GM23338 (cell line): ENCODE measurements around the gene BMX. TPM values are rescaled to one million over a fixed set of nuclear protein-coding genes. Genes with fewer than 3 reads are reported as not detected.

ENCODE experiments used
- ATAC-seq: fragments of 200-7000 bp; cut with Tn5 transposase; 3 replicates; pipeline ENCODE4 v1.9.1; 2020
- DNase-seq: peaks from one replicate; pipeline ENCODE4 v3.0.0-alpha.2; 2015; ENCODE audit warnings: low spot score
- H2AFZ ChIP-seq: fragments of 200-600 bp; sonication (generic); 2 replicates; pipeline ENCODE4 v1.8.0; 2016; ENCODE audit warnings: antibody characterized with exemption, mild to moderate bottlenecking, moderate library complexity
- H3F3A ChIP-seq: fragments of 200-600 bp; sonication (generic); replicated peaks from 2 replicates; pipeline ENCODE4 v1.8.0; 2017; ENCODE audit warnings: antibody characterized with exemption, mixed run types, low read depth
- H3K27ac ChIP-seq: fragments of 200-600 bp; sonication (generic); 2 replicates; pipeline ENCODE4 v1.6.1; 2016; ENCODE audit warnings: low read depth
- H3K27me3 ChIP-seq: fragments of 200-600 bp; sonication (generic); 2 replicates; pipeline ENCODE4 v1.8.0; 2016; ENCODE audit warnings: mild to moderate bottlenecking, mixed run types, moderate library complexity; ENCODE audit not compliant: insufficient read depth
- H3K36me3 ChIP-seq: fragments of 200-600 bp; sonication (generic); 2 replicates; pipeline ENCODE4 v1.8.0; 2016; ENCODE audit warnings: mild to moderate bottlenecking; ENCODE audit not compliant: insufficient read depth
- H3K4me1 ChIP-seq: fragments of 200-600 bp; sonication (generic); 2 replicates; pipeline ENCODE4 v1.8.0; 2016; ENCODE audit warnings: mild to moderate bottlenecking, moderate library complexity; ENCODE audit not compliant: insufficient read depth
- H3K4me2 ChIP-seq: fragments of 200-600 bp; sonication (generic); 2 replicates; pipeline ENCODE4 v1.7.1; 2017; ENCODE audit warnings: mixed run types
- H3K4me3 ChIP-seq: fragments of 200-600 bp; sonication (generic); 2 replicates; pipeline ENCODE4 v1.6.1; 2016; ENCODE audit warnings: mixed run types
- H3K79me2 ChIP-seq: fragments of 200-600 bp; sonication (generic); replicated peaks from 2 replicates; pipeline ENCODE4 v1.8.0; 2017; ENCODE audit warnings: mild to moderate bottlenecking; ENCODE audit not compliant: insufficient read depth
- H3K9me2 ChIP-seq: fragments of 200-600 bp; sonication (generic); 2 replicates; pipeline ENCODE4 v1.8.0; 2017; ENCODE audit not compliant: insufficient read depth
- H4K20me1 ChIP-seq: fragments of 200-600 bp; sonication (generic); replicated peaks from 2 replicates; pipeline ENCODE4 v1.8.0; 2017; ENCODE audit warnings: mild to moderate bottlenecking; ENCODE audit not compliant: insufficient read depth
- H3K27ac Mint-ChIP-seq: 2 replicates; pipeline ENCODE4 v1.8.0; 2020; ENCODE audit warnings: inconsistent platforms, mild to moderate bottlenecking, moderate library complexity, mixed read lengths
- H3K27me3 Mint-ChIP-seq: 3 replicates; pipeline ENCODE4 v1.8.0; 2022; ENCODE audit warnings: low read depth, mild to moderate bottlenecking, moderate library complexity, mixed read lengths, inconsistent platforms; ENCODE audit not compliant: insufficient read depth, poor library complexity
- H3K36me3 Mint-ChIP-seq: 3 replicates; pipeline ENCODE4 v1.8.0; 2021; ENCODE audit warnings: low read depth, mild to moderate bottlenecking, inconsistent platforms, moderate library complexity, mixed read lengths
- H3K4me1 Mint-ChIP-seq: 3 replicates; pipeline ENCODE4 v1.8.0; 2020; ENCODE audit warnings: mild to moderate bottlenecking, inconsistent platforms, mixed read lengths
- H3K4me3 Mint-ChIP-seq: 3 replicates; pipeline ENCODE4 v1.8.0; 2021; ENCODE audit warnings: moderate library complexity, mild to moderate bottlenecking, inconsistent platforms, mixed read lengths
- H3K9me3 Mint-ChIP-seq: 3 replicates; pipeline ENCODE4 v1.8.0; 2020; ENCODE audit warnings: moderate library complexity, mild to moderate bottlenecking, inconsistent platforms, mixed read lengths
- CREB1 ChIP-seq: fragments of 250-450 bp; sonication (Bioruptor Pico); IDR thresholded peaks from 2 replicates; pipeline ENCODE4 v1.5.0; 2020; ENCODE audit warnings: low read depth, mild to moderate bottlenecking, moderate library complexity
- EZH2 ChIP-seq: fragments of 200-600 bp; sonication (generic); IDR thresholded peaks from one replicate; pipeline ENCODE4 v1.8.0; 2017; ENCODE audit warnings: antibody characterized with exemption, mild to moderate bottlenecking, low read depth; ENCODE audit not compliant: unreplicated experiment
- EZH2phosphoT487 ChIP-seq: fragments of 200-600 bp; sonication (generic); IDR thresholded peaks from one replicate; pipeline ENCODE4 v1.8.1; 2018; ENCODE audit warnings: antibody characterized with exemption; ENCODE audit not compliant: unreplicated experiment
- JUNB ChIP-seq: IDR thresholded peaks from one replicate; pipeline ENCODE4 v1.6.1; 2016; ENCODE audit warnings: antibody characterized with exemption; ENCODE audit not compliant: unreplicated experiment
- NANOG ChIP-seq: IDR thresholded peaks from 2 replicates; pipeline ENCODE4 v1.6.1; 2016; ENCODE audit warnings: antibody characterized with exemption, borderline replicate concordance
- POLR2AphosphoS5 ChIP-seq: IDR thresholded peaks from 2 replicates; pipeline ENCODE4 v1.6.1; 2016; ENCODE audit warnings: antibody characterized with exemption, low read depth
- STAT1 ChIP-seq: IDR thresholded peaks from one replicate; pipeline ENCODE4 v1.6.1; 2016; ENCODE audit warnings: antibody characterized with exemption; ENCODE audit not compliant: unreplicated experiment
- ZNF114 ChIP-seq: fragments of 250-450 bp; sonication (Bioruptor Pico); IDR thresholded peaks from 2 replicates; pipeline ENCODE4 v1.5.0; 2020; ENCODE audit warnings: mild to moderate bottlenecking, moderate library complexity
- ZNF331 ChIP-seq: fragments of 250-450 bp; sonication (Bioruptor Pico); IDR thresholded peaks from 2 replicates; pipeline ENCODE4 v1.5.0; 2020; ENCODE audit warnings: low read depth, mild to moderate bottlenecking, moderate library complexity
- polyA plus RNA-seq: library from polyadenylated mRNA; unstranded; fragments of >200 nt; fragmentation: Nextera tagmentation; extraction: Ambion mirVana; gene quantifications from 2 replicates; pipeline ENCODE4 v1.2.1, GENCODE V29; 2016
- total RNA-seq: library from RNA; depleted of rRNA; stranded (reverse); fragments of >200 nt; shearing (Covaris generic); gene quantifications from 2 replicates; pipeline ENCODE4 v1.2.3, GENCODE V29; 2014
- TF ChIP-seq, protein P1 (sequence below): IDR thresholded peaks from 2 replicates; pipeline ENCODE4 v1.6.1; 2016; ENCODE audit warnings: antibody characterized with exemption
- TF ChIP-seq, protein P2 (sequence below): fragments of 250-450 bp; sonication (Bioruptor Pico); IDR thresholded peaks from 2 replicates; pipeline ENCODE4 v1.5.0; 2020; ENCODE audit warnings: mild to moderate bottlenecking, moderate library complexity
- TF ChIP-seq, protein P3 (sequence below): IDR thresholded peaks from one replicate; pipeline ENCODE4 v1.6.1; 2018; ENCODE audit warnings: antibody characterized with exemption; ENCODE audit not compliant: unreplicated experiment
- TF ChIP-seq, protein P4 (sequence below), 2 experiments: fragments of 200-600 bp in 1 of 2; sonication (generic) in 1 of 2; conservative IDR thresholded peaks; 2 replicates each; pipeline versions ENCODE4 v1.5.1 to v1.6.1; 2016 to 2017; ENCODE audit warnings: antibody characterized with exemption in 2 of 2, low read depth in 2 of 2, mild to moderate bottlenecking in 2 of 2, moderate library complexity in 1 of 2

BMX gene
- total and polyA plus RNA-seq, 2 experiments from 2014 or later = not detected

DNA sequence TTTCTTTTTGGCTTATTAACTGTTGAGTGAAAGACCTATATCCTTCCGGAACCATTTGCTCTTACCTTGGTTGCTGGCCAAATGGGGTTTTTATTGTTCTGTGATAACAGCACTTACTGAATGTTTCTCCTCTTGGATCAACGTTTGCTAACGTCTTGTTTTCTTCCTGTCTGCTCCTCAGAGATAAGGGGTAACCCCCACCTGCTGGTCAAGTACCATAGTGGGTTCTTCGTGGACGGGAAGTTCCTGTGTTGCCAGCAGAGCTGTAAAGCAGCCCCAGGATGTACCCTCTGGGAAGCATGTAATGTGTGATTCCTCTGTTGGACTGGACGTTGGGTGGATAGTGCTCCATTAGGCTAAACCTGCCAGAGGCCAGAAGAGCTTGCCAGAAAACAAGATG is 15.3 kb downstream of the BMX start:
- ATAC-seq (no peak), DNase-seq (peak; percentile 3)
- no peak for TF ChIP-seq CREB1 (CRISPR knock-in tag)
- TF ChIP-seq, protein P1, sequence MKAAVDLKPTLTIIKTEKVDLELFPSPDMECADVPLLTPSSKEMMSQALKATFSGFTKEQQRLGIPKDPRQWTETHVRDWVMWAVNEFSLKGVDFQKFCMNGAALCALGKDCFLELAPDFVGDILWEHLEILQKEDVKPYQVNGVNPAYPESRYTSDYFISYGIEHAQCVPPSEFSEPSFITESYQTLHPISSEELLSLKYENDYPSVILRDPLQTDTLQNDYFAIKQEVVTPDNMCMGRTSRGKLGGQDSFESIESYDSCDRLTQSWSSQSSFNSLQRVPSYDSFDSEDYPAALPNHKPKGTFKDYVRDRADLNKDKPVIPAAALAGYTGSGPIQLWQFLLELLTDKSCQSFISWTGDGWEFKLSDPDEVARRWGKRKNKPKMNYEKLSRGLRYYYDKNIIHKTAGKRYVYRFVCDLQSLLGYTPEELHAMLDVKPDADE = no peak
- TF ChIP-seq ZNF114 (CRISPR knock-in tag) = no peak
- no peak for TF ChIP-seq EZH2phosphoT487
- TF ChIP-seq, protein P2, sequence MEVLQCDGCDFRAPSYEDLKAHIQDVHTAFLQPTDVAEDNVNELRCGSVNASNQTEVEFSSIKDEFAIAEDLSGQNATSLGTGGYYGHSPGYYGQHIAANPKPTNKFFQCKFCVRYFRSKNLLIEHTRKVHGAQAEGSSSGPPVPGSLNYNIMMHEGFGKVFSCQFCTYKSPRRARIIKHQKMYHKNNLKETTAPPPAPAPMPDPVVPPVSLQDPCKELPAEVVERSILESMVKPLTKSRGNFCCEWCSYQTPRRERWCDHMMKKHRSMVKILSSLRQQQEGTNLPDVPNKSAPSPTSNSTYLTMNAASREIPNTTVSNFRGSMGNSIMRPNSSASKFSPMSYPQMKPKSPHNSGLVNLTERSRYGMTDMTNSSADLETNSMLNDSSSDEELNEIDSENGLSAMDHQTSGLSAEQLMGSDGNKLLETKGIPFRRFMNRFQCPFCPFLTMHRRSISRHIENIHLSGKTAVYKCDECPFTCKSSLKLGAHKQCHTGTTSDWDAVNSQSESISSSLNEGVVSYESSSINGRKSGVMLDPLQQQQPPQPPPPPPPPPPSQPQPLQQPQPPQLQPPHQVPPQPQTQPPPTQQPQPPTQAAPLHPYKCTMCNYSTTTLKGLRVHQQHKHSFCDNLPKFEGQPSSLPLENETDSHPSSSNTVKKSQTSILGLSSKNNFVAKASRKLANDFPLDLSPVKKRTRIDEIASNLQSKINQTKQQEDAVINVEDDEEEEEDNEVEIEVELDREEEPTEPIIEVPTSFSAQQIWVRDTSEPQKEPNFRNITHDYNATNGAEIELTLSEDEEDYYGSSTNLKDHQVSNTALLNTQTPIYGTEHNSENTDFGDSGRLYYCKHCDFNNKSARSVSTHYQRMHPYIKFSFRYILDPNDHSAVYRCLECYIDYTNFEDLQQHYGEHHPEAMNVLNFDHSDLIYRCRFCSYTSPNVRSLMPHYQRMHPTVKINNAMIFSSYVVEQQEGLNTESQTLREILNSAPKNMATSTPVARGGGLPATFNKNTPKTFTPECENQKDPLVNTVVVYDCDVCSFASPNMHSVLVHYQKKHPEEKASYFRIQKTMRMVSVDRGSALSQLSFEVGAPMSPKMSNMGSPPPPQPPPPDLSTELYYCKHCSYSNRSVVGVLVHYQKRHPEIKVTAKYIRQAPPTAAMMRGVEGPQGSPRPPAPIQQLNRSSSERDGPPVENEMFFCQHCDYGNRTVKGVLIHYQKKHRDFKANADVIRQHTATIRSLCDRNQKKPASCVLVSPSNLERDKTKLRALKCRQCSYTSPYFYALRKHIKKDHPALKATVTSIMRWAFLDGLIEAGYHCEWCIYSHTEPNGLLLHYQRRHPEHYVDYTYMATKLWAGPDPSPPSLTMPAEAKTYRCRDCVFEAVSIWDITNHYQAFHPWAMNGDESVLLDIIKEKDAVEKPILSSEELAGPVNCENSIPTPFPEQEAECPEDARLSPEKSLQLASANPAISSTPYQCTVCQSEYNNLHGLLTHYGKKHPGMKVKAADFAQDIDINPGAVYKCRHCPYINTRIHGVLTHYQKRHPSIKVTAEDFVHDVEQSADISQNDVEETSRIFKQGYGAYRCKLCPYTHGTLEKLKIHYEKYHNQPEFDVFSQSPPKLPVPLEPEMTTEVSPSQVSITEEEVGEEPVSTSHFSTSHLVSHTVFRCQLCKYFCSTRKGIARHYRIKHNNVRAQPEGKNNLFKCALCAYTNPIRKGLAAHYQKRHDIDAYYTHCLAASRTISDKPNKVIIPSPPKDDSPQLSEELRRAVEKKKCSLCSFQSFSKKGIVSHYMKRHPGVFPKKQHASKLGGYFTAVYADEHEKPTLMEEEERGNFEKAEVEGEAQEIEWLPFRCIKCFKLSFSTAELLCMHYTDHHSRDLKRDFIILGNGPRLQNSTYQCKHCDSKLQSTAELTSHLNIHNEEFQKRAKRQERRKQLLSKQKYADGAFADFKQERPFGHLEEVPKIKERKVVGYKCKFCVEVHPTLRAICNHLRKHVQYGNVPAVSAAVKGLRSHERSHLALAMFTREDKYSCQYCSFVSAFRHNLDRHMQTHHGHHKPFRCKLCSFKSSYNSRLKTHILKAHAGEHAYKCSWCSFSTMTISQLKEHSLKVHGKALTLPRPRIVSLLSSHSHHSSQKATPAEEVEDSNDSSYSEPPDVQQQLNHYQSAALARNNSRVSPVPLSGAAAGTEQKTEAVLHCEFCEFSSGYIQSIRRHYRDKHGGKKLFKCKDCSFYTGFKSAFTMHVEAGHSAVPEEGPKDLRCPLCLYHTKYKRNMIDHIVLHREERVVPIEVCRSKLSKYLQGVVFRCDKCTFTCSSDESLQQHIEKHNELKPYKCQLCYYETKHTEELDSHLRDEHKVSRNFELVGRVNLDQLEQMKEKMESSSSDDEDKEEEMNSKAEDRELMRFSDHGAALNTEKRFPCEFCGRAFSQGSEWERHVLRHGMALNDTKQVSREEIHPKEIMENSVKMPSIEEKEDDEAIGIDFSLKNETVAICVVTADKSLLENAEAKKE = no peak
- TF ChIP-seq ZNF331 (CRISPR knock-in tag) = no peak
- no peak for TF ChIP-seq JUNB
- no peak for TF ChIP-seq STAT1
- TF ChIP-seq POLR2AphosphoS5 = no peak
- TF ChIP-seq, protein P3, sequence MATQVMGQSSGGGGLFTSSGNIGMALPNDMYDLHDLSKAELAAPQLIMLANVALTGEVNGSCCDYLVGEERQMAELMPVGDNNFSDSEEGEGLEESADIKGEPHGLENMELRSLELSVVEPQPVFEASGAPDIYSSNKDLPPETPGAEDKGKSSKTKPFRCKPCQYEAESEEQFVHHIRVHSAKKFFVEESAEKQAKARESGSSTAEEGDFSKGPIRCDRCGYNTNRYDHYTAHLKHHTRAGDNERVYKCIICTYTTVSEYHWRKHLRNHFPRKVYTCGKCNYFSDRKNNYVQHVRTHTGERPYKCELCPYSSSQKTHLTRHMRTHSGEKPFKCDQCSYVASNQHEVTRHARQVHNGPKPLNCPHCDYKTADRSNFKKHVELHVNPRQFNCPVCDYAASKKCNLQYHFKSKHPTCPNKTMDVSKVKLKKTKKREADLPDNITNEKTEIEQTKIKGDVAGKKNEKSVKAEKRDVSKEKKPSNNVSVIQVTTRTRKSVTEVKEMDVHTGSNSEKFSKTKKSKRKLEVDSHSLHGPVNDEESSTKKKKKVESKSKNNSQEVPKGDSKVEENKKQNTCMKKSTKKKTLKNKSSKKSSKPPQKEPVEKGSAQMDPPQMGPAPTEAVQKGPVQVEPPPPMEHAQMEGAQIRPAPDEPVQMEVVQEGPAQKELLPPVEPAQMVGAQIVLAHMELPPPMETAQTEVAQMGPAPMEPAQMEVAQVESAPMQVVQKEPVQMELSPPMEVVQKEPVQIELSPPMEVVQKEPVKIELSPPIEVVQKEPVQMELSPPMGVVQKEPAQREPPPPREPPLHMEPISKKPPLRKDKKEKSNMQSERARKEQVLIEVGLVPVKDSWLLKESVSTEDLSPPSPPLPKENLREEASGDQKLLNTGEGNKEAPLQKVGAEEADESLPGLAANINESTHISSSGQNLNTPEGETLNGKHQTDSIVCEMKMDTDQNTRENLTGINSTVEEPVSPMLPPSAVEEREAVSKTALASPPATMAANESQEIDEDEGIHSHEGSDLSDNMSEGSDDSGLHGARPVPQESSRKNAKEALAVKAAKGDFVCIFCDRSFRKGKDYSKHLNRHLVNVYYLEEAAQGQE = no peak
- TF ChIP-seq EZH2 = no peak
- no peak for TF ChIP-seq NANOG
- TF ChIP-seq, protein P4, sequence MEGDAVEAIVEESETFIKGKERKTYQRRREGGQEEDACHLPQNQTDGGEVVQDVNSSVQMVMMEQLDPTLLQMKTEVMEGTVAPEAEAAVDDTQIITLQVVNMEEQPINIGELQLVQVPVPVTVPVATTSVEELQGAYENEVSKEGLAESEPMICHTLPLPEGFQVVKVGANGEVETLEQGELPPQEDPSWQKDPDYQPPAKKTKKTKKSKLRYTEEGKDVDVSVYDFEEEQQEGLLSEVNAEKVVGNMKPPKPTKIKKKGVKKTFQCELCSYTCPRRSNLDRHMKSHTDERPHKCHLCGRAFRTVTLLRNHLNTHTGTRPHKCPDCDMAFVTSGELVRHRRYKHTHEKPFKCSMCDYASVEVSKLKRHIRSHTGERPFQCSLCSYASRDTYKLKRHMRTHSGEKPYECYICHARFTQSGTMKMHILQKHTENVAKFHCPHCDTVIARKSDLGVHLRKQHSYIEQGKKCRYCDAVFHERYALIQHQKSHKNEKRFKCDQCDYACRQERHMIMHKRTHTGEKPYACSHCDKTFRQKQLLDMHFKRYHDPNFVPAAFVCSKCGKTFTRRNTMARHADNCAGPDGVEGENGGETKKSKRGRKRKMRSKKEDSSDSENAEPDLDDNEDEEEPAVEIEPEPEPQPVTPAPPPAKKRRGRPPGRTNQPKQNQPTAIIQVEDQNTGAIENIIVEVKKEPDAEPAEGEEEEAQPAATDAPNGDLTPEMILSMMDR (conservative IDR thresholded peaks at IDR 0.05; ENCODE audit: low read depth in 2 of 2) = no peak
- H3K36me3 Mint-ChIP-seq = no peaks in the 10 kb centered on the region
- no peaks in the 10 kb centered on the region for H3K4me1 ChIP-seq
- H3F3A ChIP-seq = no peaks in the 10 kb centered on the region
- no peaks in the 10 kb centered on the region for H3K27me3 ChIP-seq
- H3K27me3 Mint-ChIP-seq = no peaks in the 10 kb centered on the region
- no peak overlapping the region for H3K4me3 Mint-ChIP-seq
- H3K4me3 ChIP-seq = no peak overlapping the region
- no peaks in the 10 kb centered on the region for H3K9me3 Mint-ChIP-seq
- H3K4me1 Mint-ChIP-seq = no peaks in the 10 kb centered on the region
- no peak overlapping the region for H3K4me2 ChIP-seq
- H2AFZ ChIP-seq = no peak overlapping the region
- no peaks in the 10 kb centered on the region for H3K9me2 ChIP-seq
- no peaks in the 10 kb centered on the region for H4K20me1 ChIP-seq
- no peak overlapping the region for H3K27ac ChIP-seq
- H3K27ac Mint-ChIP-seq = no peak overlapping the region
- H3K79me2 ChIP-seq = no peaks in the 10 kb centered on the region
- no peaks in the 10 kb centered on the region for H3K36me3 ChIP-seq
